Endothelial cell of umbilical vein (primary cell): Measurements from ENCODE around the gene SLC6A7. TPM values are rescaled to one million over a fixed set of nuclear protein-coding genes. Genes with fewer than 3 reads are reported as not detected.

Source experiments
- BruUV-seq: library from RNA; stranded (reverse); fragments of 400-500 nt; replicated peaks from 2 replicates; lab custom pipeline; 2021; lab: Mats Ljungman, UMichigan
- CTCF ChIA-PET: fragments of 300-600, 350-600 bp; sonication (Branson Sonifier 250); formaldehyde crosslinking; loops from one replicate; lab custom pipeline; 2021; ENCODE audit warnings: antibody characterized with exemption, inconsistent platforms; lab: Charles Lee
- POLR2A ChIA-PET: fragments of 300-600, 350-600 bp; sonication (Branson Sonifier 250); formaldehyde crosslinking; loops from one replicate; lab custom pipeline; 2021; ENCODE audit warnings: antibody characterized with exemption, inconsistent platforms; lab: Charles Lee
- DNase-seq: peaks from one replicate; pipeline ENCODE4 v3.0.0-alpha.2; 2011; ENCODE audit warnings: low read depth, low spot score
- FAIRE-seq: peaks from 2 replicates; lab custom pipeline; 2011; peaks lifted over from hg19 to GRCh38; lab: Jason Lieb, UNC
- H2AFZ ChIP-seq: 2 replicates; pipeline ENCODE4 v1.6.0; 2012; ENCODE audit warnings: low read depth, low read length, control low read depth, inconsistent platforms
- H3K27ac ChIP-seq: 2 replicates; pipeline ENCODE4 v1.5.1; 2011; ENCODE audit warnings: low read depth, mild to moderate bottlenecking, control low read depth, low read length, moderate library complexity; ENCODE audit not compliant: insufficient read depth
- H3K27me3 ChIP-seq, 2 experiments: 2 replicates each; pipeline versions ENCODE4 v1.6.0 to v1.6.1; 2011; ENCODE audit warnings: low read length in 2 of 2, mixed read lengths in 1 of 2; ENCODE audit not compliant: control insufficient read depth in 2 of 2, insufficient read depth in 2 of 2
- H3K36me3 ChIP-seq, 2 experiments: 2 replicates in 1 of 2; 3 replicates in 1 of 2; pipeline ENCODE4 v1.5.1; 2011; ENCODE audit warnings: low read length in 2 of 2, mild to moderate bottlenecking in 1 of 2, moderate library complexity in 1 of 2; ENCODE audit not compliant: control insufficient read depth in 2 of 2, insufficient read depth in 2 of 2; ENCODE audit errors: extremely low read depth in 1 of 2
- H3K4me1 ChIP-seq: 3 replicates; pipeline ENCODE4 v1.5.1; 2011; ENCODE audit warnings: mild to moderate bottlenecking, low read length; ENCODE audit not compliant: control insufficient read depth, insufficient read depth; ENCODE audit errors: extremely low read depth
- H3K4me2 ChIP-seq: 2 replicates; pipeline ENCODE4 v1.6.1; 2011; ENCODE audit warnings: low read length, control low read depth, mixed read lengths; ENCODE audit not compliant: insufficient read depth
- H3K4me3 ChIP-seq, 3 experiments: fragments of 200-600 bp in 1 of 3; sonication (generic), shearing (Covaris generic) in 1 of 3; replicated peaks in 1 of 3; 2 replicates each; pipeline ENCODE4 v1.5.1; 2011 to 2016; ENCODE audit warnings: control low read depth in 3 of 3, low read length in 3 of 3, mild to moderate bottlenecking in 2 of 3, inconsistent platforms in 1 of 3, low read depth in 1 of 3, moderate library complexity in 1 of 3; ENCODE audit not compliant: insufficient read depth in 1 of 3
- H3K79me2 ChIP-seq: 2 replicates; pipeline ENCODE4 v1.6.0; 2012; ENCODE audit warnings: low read length, inconsistent platforms; ENCODE audit not compliant: control insufficient read depth, insufficient read depth
- H3K9ac ChIP-seq: replicated peaks from 2 replicates; pipeline ENCODE3; 2011; ENCODE audit warnings: low read length, control low read depth; ENCODE audit not compliant: insufficient read depth; ENCODE audit errors: extremely low read depth
- H3K9me1 ChIP-seq: replicated peaks from 3 replicates; pipeline ENCODE4 v1.6.0; 2011; ENCODE audit warnings: mild to moderate bottlenecking, low read length; ENCODE audit not compliant: control insufficient read depth, insufficient read depth; ENCODE audit errors: extremely low read depth
- H3K9me3 ChIP-seq: replicated peaks from 2 replicates; pipeline ENCODE4 v1.5.1; 2012; ENCODE audit warnings: low read length, inconsistent platforms; ENCODE audit not compliant: control insufficient read depth, insufficient read depth
- H4K20me1 ChIP-seq: replicated peaks from 2 replicates; pipeline ENCODE3; 2011; ENCODE audit warnings: mild to moderate bottlenecking, low read length; ENCODE audit not compliant: control insufficient read depth, insufficient read depth; ENCODE audit errors: extremely low read depth
- FOS ChIP-seq: IDR thresholded peaks from 2 replicates; pipeline ENCODE4 v1.6.1; 2011; ENCODE audit warnings: mild to moderate bottlenecking, low read length, moderate library complexity, borderline replicate concordance; ENCODE audit not compliant: insufficient read depth
- JUN ChIP-seq: IDR thresholded peaks from 2 replicates; pipeline ENCODE4 v1.6.1; 2011; ENCODE audit warnings: borderline replicate concordance, low read depth; ENCODE audit not compliant: insufficient read length, insufficient read depth
- POLR2AphosphoS5 ChIP-seq: IDR thresholded peaks from 2 replicates; pipeline ENCODE4 v1.6.1; 2012; ENCODE audit warnings: low read depth, mild to moderate bottlenecking, control low read depth, low read length, moderate library complexity; ENCODE audit not compliant: insufficient read depth
- dilution Hi-C: fragments of 300-500 bp; cut with MboI; formaldehyde crosslinking; loops from one replicate; pipeline ENCODE4 v1.15.0; 2019; ENCODE audit warnings: low sequenced_read_pairs; ENCODE audit not compliant: extremely low pct_ligation_motif_present
- intact Hi-C: fragments of 100-400 bp; cut with micrococcal nuclease; formaldehyde crosslinking; loops from one replicate; pipeline ENCODE4 v1.10.0; 2022
- polyA plus RNA-seq, 4 experiments: library from polyadenylated mRNA; depleted of rRNA in 3 of 4; stranded (reverse) in 3 of 4; unstranded in 1 of 4; fragments of >200 nt; gene quantifications; 2 replicates each; pipeline versions ENCODE4 v1.2.1 to v1.2.3, GENCODE V29; 2011 to 2012; ENCODE audit warnings: missing spikeins in 1 of 4
- total RNA-seq: library from RNA; stranded (reverse); gene quantifications from 2 replicates; pipeline ENCODE4 v1.2.3, GENCODE V29; 2021
- TF ChIP-seq, protein P1 (sequence below): IDR thresholded peaks from 2 replicates; pipeline ENCODE4 v1.6.1; 2011; ENCODE audit not compliant: insufficient read depth, insufficient read length
- TF ChIP-seq, protein P2 (sequence below), 2 donors: IDR thresholded peaks; 1 replicate in 1 of 2; 2 replicates in 1 of 2; pipeline ENCODE4 v1.5.1; 2011; ENCODE audit warnings: low read length in 2 of 2, mild to moderate bottlenecking in 2 of 2, moderate library complexity in 2 of 2, control low read depth in 1 of 2, inconsistent platforms in 1 of 2, low read depth in 1 of 2; ENCODE audit not compliant: insufficient read depth in 1 of 2; ENCODE audit errors: extremely low read depth in 1 of 2

SLC6A7 gene
- total and polyA plus RNA-seq, 2 donors (not counting 3 experiments of a cell fraction or from before 2014, with no cell fraction given), result not detected

DNA sequence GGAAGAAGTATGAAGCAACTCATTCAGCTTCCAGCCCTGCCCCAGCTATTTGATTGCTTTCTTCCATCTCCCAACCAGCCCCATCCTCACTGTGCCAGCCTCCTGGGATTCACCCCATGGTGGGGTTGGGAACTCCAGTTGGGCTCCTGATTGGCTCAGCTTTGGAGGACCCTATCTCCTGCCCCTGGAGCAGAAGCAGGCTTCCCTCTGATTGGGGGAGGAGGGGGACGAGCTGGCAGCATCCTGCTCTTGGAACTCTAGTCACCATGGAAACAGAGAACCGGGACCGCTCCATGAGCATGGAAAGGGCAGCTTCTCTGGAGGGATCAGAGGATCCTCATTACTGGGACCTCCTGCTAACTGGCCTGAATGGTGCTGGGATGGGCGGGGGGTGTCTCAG is 2.6 kb downstream of the SLC6A7 start:
- H4K20me1 ChIP-seq, result no peaks in the 10 kb centered on the region
- dilution Hi-C loops, result no loop called here
- H3K9ac ChIP-seq, result no peak overlapping the region
- H3K36me3 ChIP-seq, result no peaks in the 10 kb centered on the region
- TF ChIP-seq, protein P1, sequence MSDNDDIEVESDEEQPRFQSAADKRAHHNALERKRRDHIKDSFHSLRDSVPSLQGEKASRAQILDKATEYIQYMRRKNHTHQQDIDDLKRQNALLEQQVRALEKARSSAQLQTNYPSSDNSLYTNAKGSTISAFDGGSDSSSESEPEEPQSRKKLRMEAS, result no peak
- TF ChIP-seq, protein P2, sequence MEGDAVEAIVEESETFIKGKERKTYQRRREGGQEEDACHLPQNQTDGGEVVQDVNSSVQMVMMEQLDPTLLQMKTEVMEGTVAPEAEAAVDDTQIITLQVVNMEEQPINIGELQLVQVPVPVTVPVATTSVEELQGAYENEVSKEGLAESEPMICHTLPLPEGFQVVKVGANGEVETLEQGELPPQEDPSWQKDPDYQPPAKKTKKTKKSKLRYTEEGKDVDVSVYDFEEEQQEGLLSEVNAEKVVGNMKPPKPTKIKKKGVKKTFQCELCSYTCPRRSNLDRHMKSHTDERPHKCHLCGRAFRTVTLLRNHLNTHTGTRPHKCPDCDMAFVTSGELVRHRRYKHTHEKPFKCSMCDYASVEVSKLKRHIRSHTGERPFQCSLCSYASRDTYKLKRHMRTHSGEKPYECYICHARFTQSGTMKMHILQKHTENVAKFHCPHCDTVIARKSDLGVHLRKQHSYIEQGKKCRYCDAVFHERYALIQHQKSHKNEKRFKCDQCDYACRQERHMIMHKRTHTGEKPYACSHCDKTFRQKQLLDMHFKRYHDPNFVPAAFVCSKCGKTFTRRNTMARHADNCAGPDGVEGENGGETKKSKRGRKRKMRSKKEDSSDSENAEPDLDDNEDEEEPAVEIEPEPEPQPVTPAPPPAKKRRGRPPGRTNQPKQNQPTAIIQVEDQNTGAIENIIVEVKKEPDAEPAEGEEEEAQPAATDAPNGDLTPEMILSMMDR (IDR thresholded peaks at IDR 0.05; ENCODE audit: extremely low read depth in 1 of 2, insufficient read depth in 1 of 2, low read depth in 1 of 2, low read length in 2 of 2), result no peak
- no peak for TF ChIP-seq JUN
- TF ChIP-seq POLR2AphosphoS5, result no peak
- TF ChIP-seq FOS, result no peak
- H3K4me1 ChIP-seq, result no peaks in the 10 kb centered on the region
- H3K79me2 ChIP-seq, result no peaks in the 10 kb centered on the region
- FAIRE-seq (no peak), DNase-seq (no peak)
- H3K27ac ChIP-seq, result no peak overlapping the region
- no TSS peak for BruUV-seq
- POLR2A ChIA-PET, result no interaction called here
- H3K9me1 ChIP-seq, result no peaks in the 10 kb centered on the region
- CTCF ChIA-PET, result interaction anchor here (1.0 to 2.6 kb wide), 3 partner anchors 17 to 30 kb away, joined by 3 to 10 read pairs (median 3); partner anchors contain the start of gene CDX1
- H3K9me3 ChIP-seq, result no peaks in the 10 kb centered on the region
- no peak overlapping the region for H3K4me3 ChIP-seq
- H2AFZ ChIP-seq, result no peak overlapping the region
- H3K27me3 ChIP-seq, result peaks cover 48 to 50% of the 10 kb centered on the region in 2 experiments
- intact Hi-C loops, result no loop called here
- no peak overlapping the region for H3K4me2 ChIP-seq
